HG02798 (cell line): ENCODE measurements around the gene RUSF1.

Experiments
- ATAC-seq: cut with Tn5 transposase; IDR thresholded peaks from one replicate; pipeline ENCODE4 v1.9.1; 2021; ENCODE audit warnings: mild to moderate bottlenecking; ENCODE audit not compliant: unreplicated experiment, poor library complexity

Gene RUSF1

DNA sequence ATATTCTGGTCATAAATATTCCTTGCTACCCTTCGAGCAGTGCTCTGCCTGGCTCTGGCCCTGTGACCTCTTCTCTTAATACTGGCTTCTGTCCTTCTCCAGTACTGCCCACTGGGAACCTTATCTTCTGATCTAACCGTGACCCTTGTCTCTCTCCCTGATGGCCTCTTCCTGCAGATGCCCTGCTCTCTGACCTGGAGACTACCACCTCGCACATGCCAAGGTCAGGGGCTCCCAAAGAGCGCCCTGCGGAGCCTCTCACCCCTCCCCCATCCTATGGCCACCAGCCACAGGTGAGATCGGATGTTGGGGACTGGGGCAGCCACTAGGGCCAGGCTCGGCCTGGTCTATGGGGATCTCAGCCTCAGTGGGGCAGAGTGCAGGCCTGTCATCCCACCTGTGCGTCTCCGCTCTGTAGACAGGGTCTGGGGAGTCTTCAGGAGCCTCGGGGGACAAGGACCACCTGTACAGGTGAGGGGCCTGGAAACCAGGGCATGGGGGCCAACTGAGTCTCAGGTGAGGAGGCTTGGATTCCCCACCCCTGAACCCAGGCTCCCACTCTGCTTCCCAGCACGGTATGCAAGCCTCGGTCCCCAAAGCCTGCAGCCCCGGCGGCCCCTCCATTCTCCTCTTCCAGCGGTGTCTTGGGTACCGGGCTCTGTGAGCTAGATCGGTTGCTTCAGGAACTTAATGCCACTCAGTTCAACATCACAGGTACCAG is 34.8 kb downstream of the RUSF1 start:
- ATAC-seq, result no peak

DNA sequence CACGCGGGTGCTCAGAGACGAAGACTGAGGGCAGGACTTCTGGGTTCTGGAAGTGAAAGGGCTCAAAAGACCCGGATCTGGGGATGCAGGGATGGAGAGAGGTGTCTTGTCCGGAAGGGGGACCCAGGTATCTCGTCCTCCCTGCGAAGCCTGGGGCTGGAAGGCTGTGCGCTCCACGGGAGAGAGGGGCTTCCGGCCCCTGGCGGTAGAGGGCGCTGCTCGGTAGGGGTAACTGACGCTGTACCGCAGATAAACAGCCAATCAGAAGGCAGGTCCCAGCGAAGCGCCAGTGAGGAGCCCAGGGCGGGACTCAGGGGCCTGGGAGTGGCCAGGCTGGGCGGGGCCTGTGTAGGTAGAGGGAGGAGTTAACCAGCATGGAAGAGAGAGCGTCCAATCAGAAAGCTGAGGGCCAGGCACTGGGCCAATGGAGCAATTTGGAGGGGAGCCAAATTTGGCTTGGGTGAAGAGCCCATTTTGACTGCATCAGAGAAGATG is 35.4 kb downstream of the RUSF1 start:
- peak; percentile 41 for ATAC-seq

DNA sequence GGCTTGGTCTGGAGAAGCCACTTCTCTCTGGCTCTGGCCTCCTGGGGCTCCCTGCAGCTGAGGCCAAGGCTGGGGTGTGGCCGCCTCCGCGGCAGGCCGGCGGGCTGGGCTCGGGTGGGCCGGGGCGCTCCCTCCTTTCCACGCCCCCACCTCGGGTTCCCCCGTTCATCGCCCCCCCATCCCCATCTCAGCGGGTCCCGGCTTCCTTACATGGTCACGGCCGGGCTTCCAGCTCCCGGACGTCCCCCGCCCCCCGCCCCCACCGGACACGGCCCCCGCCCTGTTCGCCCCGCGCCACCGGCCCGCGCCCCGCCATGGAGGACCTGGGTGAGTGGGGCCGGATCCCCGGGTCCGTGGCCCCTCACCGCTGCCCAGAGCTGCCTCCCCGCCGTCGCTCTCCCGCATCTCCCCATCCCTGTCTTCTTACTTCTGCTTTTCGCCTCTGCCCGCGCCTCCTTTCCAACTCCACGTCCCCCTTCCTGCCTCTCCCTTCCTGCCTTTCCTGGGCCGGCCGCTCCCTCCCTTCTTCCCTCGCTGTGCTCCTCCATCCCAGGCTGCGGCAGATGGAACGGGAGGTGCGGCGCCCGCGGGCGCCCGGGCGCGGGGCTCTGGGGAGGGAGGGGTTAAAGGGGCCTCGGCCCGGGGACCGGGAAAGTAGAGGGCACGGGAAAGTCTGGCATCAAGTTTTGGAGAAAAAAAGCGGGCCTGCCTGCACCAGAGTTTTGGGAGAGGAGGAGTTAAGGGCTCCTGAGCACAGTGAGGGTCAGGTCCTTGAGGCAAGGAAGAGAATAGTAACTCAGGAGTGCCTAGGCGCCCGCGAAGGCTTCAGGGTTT is 36.1 kb downstream of the RUSF1 start, which contains the start of gene TGFB1I1:
TGFB1I1 (plus strand) TSS at position 278 of the 834 bp plus-strand sequence; CDS start at position 315, 37 bp downstream.
- ATAC-seq, result no peak

DNA sequence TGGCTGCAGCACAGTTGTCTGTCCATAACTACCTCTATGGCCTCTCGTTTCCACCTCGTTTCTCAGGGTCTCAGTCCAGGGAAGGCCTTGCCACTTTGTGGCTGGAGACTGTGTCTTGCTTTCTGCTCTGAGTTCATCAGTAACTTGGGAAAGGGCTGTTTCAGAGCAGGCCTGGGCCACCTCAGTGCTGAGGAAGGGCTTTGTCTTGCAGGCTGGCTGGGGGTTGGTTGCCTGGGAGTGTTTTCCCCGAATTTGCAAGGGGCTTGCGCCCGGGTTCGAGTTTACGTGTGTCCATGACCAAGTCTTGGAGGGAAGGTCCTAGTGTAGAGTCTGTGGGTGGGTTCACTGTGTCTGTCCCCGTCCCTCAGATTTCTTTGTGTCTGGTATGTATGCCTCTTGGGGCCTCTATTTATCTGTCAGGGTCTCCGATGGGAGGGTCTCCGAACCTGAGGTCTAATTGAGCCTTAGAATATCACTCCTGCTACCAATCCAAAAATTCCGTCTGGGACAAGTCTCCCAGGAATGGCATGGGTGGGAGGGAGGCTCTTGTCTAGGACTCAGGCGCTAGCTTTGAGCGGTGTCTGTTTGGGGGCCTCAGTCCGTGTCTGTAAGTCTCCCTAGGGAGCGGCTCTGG is 36.8 kb downstream of the RUSF1 start:
- ATAC-seq, result no peak

DNA sequence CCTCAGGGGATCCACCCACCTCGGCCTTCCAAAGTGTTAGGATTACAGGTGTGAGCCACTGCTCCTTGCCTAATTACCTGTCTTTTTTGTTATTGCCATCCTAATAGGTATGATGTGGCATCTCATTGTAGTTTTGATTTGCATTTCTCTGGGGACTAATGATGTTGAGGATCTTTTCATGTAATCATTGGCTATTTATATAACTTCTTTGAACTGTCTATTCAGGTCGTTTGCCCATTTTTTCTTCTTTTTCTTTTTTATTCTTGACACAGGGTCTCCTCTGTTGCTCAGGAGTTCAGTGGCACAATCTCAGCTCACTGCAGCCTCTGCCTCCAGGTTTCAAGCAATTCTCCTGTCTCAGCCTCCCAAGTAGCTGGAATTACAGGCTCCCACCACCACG is 37.6 kb downstream of the RUSF1 start:
- no peak for ATAC-seq

DNA sequence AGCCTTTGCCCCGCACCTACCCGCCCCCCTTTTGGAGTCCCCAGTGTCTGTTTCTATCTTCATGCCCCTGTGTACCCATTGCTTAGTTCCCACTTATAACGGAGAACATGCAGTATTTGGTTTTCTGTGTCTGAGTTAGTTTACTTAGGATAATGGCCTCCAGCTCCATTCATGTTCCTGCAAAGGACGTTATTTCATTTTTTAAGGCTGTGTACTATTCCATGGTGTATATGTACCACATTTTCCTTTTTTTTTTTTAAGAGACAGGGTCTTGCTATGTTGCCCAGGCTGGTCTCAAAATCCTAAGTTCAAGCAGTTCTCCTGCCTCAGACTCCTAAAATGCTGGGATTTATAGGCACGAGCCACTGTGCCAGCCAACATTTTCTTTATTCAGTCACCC is 40.3 kb downstream of the RUSF1 start:
- no peak for ATAC-seq

DNA sequence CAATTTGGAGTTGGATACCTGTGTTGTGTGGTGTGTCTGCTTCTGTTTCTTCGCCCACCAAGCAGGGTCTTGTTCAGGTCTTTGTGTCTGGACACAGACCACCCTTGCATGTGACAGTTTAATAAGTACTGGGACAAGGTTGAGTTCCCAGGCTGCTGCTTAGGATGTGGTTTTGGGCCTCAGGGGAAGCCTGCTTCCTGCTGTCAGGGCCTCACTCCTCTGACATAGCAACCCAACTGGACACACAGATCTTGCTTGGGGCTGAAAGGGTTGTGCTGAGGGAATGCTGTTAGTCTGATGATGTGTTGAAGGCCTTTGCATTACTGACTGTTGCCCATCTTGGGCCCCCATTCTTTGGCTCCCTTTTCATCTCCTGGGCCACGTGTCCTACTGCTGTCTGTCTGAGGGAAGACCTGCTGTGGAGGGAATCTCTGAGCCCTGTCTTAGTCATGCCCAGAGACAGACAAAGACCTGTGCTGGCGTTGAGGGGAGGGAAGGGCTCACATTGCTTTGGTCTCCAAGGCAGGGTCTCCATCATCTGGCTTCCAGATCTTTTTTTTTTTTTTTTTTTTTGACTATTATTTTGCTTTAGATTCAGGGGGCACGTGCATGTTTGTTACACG is 40.9 kb downstream of the RUSF1 start:
- no peak for ATAC-seq

DNA sequence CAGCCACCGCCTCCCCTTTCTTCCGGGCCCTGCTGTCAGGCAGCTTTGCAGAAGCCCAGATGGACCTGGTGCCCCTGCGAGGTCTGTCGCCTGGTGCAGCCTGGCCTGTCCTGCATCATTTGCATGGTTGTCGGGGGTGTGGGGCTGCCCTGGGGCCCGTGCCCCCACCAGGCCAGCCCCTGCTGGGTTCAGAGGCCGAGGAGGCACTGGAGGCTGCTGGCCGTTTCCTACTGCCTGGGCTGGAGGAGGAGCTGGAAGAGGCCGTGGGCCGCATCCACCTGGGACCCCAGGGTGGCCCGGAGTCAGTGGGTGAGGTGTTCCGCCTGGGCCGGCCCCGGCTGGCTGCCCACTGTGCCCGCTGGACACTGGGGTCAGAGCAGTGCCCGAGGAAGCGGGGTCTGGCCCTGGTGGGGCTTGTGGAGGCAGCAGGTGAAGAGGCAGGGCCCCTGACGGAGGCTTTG is 41.8 kb downstream of the RUSF1 start:
- no peak for ATAC-seq

DNA sequence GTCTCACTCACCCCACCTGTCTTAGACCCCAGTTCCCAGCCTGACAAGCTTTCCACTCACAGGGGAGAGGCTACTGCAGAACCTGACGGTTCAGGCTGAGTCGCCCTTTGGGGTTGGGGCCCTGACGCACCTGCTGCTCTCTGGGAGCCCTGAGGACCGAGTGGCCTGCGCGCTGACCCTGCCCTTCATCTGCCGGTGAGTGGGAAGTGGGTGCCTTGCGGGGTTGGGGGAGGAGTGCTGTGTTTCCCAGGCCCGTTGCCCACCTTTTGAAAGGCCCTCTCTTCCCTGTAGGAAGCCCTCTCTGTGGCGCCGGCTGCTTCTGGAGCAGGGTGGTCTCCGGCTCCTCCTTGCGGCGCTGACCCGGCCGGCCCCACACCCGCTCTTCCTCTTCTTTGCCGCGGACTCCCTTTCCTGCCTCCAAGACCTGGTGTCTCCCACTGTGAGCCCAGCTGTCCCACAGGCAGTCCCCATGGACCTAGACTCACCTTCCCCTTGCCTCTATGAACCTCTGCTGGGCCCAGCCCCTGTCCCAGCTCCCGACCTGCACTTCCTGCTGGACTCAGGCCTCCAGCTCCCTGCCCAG is 42.3 kb downstream of the RUSF1 start:
- no peak for ATAC-seq

DNA sequence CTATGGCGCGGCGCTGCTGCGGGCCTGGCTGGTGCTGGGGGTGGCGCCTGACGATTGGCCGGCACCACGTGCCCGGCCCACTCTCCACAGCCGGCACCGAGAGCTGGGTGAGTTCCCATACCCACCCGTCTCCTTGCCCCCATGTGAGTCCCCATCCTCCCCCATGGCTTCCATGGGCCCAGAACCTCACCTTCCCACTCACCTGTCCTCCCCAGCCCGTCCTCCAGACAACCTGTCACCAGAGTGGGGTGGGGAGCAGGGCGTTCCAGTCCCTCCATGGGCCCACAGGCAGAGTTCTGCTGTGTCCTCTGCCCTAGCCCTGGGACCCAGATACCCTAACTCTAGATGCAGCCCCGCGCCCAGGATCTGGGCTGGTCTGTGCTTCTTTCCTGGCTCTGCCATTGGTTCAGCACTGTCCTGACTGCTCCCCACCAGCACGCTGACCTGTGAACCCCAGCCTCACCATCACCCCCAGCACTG is 43.4 kb downstream of the RUSF1 start:
- ATAC-seq, result no peak

DNA sequence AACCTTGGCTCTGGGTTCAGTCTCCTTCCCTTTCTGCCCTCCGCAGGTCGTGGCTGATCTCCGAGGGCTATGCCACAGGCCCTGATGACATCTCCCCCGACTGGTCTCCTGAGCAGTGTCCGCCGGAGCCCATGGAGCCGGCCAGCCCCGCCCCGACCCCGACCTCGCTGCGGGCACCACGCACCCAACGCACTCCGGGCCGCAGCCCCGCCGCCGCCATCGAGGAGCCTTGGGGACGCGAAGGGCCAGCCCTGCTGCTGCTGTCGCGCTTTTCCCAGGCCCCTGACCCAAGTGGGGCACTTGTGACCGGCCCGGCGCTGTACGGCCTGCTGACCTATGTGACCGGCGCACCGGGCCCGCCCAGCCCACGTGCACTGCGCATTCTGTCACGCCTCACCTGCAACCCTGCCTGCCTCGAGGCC is 43.8 kb downstream of the RUSF1 start:
- no peak for ATAC-seq

DNA sequence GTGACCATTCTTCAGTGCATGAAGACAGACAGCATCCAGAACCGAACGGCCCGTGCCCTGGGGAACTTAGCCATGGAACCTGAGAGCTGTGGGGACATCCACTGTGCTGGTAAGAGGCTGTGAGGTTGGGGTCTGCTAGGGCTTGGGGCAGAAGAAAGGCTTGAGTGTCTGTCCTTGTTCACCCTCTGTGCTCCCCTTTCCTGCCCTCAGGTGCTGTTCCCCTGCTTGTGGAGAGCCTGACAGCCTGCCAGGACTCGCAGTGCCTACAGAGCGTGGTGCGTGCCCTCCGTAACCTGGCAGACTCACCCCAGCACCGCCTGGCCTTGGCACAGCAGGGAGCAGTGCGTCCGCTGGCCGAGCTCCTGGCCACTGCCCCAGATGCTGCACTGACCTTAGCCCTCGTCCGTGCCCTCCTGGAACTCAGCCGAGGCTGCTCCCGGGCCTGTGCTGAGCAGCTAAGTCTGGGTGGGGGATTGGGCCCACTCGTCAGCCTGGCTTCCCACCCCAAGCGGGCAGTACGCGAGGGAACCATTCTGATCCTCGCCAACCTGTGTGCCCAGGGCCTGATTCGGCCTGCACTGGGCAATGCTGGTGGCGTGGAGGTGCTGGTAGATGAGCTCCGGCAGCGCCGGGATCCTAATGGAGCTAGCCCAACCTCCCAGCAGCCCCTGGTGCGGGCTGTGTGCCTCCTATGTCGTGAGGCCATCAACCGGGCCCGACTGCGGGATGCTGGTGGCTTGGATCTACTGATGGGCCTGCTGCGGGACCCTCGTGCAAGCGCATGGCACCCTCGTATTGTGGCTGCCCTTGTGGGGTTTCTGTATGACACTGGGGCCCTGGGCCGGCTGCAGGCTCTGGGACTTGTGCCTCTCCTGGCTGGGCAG is 46.0 kb downstream of the RUSF1 start:
- ATAC-seq, result no peak

DNA sequence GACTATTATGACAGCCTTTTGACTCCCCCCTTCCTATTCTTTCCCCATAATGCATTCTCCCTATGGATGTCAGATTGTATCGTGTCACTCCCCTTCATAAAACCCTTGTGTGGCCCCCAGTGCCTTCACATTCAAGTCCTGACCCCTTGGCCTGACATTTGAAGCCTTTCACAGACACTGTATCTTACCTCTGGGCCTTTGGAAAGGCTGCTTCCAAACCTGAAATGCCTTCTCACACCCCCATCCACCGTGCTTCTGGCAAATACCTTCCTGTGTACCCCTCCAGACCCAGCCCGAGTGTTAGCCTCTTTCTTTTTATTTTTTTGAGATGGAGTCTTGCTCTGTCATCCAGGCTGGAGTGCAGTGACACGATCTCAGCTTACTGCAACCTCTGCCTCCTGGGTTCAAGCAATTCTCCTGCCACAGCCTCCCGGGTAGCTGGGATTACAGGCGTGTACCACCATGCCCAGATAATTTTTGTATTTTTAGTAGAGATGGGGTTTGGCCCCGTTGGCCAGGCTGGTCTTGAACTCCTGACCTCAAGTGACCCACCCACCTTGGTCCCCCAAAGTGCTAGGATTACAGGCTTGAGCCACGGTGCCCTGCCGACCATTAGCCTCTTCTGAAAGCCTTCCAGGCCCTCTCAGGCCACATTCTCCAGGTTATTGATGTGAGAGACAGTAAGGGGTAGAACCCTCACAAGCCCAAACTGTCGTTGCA is 46.8 kb downstream of the RUSF1 start:
- no peak for ATAC-seq

DNA sequence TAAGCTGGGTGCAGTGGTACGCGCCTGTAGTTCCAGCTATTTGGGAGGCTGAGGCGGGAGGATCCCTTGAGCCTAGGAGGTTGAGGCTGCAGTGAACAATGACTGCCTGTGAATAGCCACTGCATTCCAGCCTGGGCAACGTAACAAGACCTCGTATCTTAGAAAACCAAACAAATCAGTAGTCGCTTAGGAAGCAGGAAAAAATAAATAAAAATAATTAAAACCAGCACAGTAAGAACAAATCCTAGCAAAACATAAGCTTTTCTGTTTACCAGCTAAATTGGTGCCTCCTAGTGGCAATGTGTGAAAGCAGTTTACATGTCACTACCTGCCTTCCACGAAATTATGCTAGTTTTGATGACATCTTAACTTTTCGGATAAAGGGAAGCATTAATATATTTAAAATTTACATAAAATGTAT is 47.6 kb downstream of the RUSF1 start:
- no peak for ATAC-seq

DNA sequence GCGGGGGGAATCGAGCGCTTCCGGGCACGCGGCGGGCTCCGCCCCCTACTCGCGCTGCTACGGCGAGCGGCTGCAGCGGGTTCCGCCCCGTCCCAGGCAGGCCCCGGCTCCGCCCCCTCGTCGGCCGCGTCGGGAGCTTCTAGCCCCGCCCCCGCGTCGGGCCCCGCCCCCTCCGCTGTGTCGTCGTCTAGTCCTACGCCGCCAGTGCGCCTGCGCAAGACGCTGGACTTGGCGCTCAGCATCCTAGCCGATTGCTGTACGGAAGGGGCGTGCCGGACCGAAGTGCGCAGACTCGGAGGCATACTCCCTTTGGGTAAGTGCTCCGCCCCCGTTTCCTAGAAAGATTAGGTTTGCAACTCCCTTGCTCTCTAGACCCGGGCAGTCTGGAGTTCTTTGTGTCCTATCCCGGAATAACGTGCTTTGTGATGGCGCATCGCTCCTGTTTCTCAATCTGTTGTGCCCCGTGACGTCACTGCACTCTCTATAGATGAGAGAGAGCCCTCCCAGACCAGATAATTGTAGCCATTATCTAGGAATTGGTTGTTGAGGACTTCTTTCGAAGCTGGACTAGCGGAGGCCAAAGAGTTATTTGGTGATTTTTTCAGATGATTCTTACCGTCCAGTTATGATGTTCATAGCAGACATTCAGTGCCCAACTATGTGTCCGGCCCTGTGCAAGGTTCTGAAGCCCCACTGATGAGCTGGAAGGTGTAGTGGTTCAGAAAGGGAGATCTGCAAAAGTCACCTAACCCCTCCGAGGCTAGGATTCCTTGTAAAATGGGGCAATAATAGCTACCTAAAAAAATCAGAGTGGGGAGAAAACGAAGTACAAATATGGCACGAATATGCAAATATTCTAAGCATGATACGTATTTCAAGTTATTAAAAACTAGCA is 48.3 kb downstream of the RUSF1 start:
- ATAC-seq, result peak; percentile 77

DNA sequence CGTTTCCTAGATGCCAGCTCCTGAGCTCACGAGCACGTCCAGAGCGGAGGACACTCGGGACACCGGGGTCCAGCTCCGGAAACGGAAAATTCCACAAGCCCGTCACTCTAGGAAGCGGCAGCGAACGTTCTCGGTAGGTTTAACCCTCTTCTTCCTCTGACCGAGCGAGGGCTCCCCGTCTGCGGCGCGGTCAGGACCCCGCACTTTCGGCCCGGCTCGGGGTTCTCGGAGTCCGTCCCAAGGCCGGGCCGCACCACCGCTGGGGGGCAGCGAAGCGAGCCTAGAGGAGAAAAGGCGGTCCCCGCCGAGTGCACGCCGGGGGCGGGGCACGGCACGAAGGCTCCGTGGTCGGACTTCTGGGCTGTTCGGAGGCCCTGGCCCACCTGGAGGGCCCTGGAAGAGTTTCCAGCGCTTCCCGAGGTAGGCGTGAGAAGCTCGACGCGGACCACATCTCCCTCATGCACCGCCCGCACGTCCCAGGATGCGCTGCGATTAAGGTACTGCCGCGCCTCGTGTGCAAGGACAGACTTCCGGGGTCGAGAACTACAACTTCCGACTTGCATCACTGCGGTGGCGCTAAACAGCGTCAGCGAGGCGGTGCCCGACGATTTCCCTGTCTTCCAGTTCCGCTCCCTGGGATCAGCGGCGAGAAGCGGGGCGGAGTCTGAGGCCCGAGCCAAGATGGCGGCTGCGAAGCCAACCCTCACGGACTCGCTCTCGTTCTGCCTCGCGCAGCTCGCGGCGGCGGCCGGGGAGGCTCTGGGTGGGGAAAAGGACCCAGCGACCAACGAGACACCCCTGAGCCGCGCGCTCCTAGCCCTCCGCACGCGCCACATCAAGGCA is 49.1 kb downstream of the RUSF1 start, which contains the start of gene ARMC5:
ARMC5 (plus strand) TSS at position 658 of the 843 bp plus-strand sequence; CDS start at position 682, 24 bp downstream.
- ATAC-seq, result peak; percentile 78
